IgD-negative memory B cell (primary cell): Measurements from ENCODE around the gene VWA2. TPM values are rescaled to one million over a fixed set of nuclear protein-coding genes. Genes with fewer than 3 reads are reported as not detected.

ENCODE experiments used
- H3K27ac Mint-ChIP-seq, 3 donors: one replicate each; pipeline ENCODE4 v1.8.0; 2020 to 2022; ENCODE audit warnings: mild to moderate bottlenecking in 3 of 3, mixed read lengths in 3 of 3, moderate library complexity in 1 of 3
- H3K27me3 Mint-ChIP-seq: one replicate; pipeline ENCODE4 v1.8.0; 2021; ENCODE audit warnings: mixed read lengths
- H3K36me3 Mint-ChIP-seq: one replicate; pipeline ENCODE4 v1.8.0; 2020; ENCODE audit warnings: mild to moderate bottlenecking, mixed read lengths
- H3K4me1 Mint-ChIP-seq, 3 donors: one replicate each; pipeline ENCODE4 v1.8.0; 2020 to 2022; ENCODE audit warnings: mixed read lengths in 3 of 3, mild to moderate bottlenecking in 1 of 3
- H3K4me3 Mint-ChIP-seq, 4 donors: one replicate each; pipeline ENCODE4 v1.8.0; 2020 to 2022; ENCODE audit warnings: mild to moderate bottlenecking in 4 of 4, mixed read lengths in 4 of 4, moderate library complexity in 3 of 4
- H3K9me3 Mint-ChIP-seq, 3 donors: one replicate each; pipeline ENCODE4 v1.8.0; 2020 to 2021; ENCODE audit warnings: mixed read lengths in 3 of 3, mild to moderate bottlenecking in 1 of 3
- polyA plus RNA-seq: library from polyadenylated mRNA; unstranded; fragments of 300-500 nt; fragmentation: Illumina TruSeq; gene quantifications from one replicate; pipeline ENCODE4 v1.2.3, GENCODE V29; 2021

The VWA2 gene
- polyA plus RNA-seq, 1 donor from 2014 or later, result not detected

DNA sequence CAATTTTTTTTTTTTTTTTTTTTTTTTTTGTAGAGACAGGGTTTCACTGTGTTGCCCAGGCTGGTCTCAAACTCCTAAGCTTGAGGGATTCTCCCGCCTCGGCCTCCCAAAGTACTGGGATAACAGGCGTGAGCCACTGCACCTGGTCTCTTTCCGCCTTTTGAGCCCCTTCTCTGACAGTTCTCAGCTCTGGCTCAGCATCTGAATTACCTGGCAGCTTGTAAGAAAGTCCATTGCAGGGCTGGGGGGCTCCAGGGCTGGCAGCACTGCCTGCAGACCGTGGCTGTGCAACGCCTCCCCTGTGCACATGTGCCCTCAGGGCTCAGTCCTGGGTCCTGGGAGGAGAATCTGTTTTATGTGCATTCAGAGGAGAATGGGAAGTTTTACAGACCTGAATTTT, 37.6 kb downstream of the VWA2 start:
- peaks cover 11% of the 10 kb centered on the region for H3K27me3 Mint-ChIP-seq
- no peaks in the 10 kb centered on the region for H3K9me3 Mint-ChIP-seq
- H3K36me3 Mint-ChIP-seq, result peaks cover 2% of the 10 kb centered on the region
- no peak overlapping the region for H3K4me3 Mint-ChIP-seq
- no peak overlapping the region for H3K27ac Mint-ChIP-seq
- peaks cover 0 to 2% (median 0%) of the 10 kb centered on the region in 3 donors for H3K4me1 Mint-ChIP-seq

- Mint-ChIP-seq H3K36me3 (peaks cover 2% of the 10 kb centered on the region), H3K27me3 (peaks cover 11% of the 10 kb centered on the region), H3K9me3 (no peaks in the 10 kb centered on the region), H3K27ac (peak overlapping the region in 1 of 3 donors; percentile 59), H3K4me3 (no peak overlapping the region), H3K4me1 (peaks cover 0 to 4% (median 0%) of the 10 kb centered on the region in 3 donors)
These were observed 39.3 kb downstream of the VWA2 start for GRCh38 chr10:114278140-114278883.

GRCh38 chr10:114278884-114279191, 39.8 kb downstream of the VWA2 start:
- H3K4me3 Mint-ChIP-seq, result no peak overlapping the region

DNA sequence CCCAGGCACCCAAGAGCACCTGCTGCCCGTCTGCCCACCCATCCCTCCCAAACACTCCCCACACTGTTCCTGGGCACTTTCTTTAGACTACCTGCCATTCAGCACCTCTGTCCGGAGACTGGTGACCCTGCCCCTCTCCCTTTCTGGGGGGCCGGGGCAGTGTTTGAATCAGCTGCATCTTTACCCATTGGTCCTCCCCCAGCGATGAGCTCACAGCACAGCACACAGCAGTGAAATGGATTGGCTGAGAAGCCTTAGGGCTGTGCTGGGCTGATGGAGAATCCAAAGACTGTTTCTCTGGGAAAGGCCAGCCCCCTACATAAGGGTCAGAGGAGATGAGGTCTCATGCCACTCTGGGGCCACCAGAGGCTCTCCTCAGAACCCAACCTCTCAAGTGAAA, 40.2 kb downstream of the VWA2 start:
- Mint-ChIP-seq H3K27me3 (peaks cover 11% of the 10 kb centered on the region), H3K27ac (no peak overlapping the region), H3K4me3 (no peak overlapping the region), H3K4me1 (peaks cover 0 to 4% (median 0%) of the 10 kb centered on the region in 3 donors), H3K36me3 (peaks cover 2% of the 10 kb centered on the region), H3K9me3 (no peaks in the 10 kb centered on the region)

More at GRCh38 chr10:114278884-114279191, 39.8 kb downstream of the VWA2 start:
- H3K9me3 Mint-ChIP-seq, result no peaks in the 10 kb centered on the region
- H3K27ac Mint-ChIP-seq, result no peak overlapping the region
- peaks cover 11% of the 10 kb centered on the region for H3K27me3 Mint-ChIP-seq
- peaks cover 2% of the 10 kb centered on the region for H3K36me3 Mint-ChIP-seq
- H3K4me1 Mint-ChIP-seq, result peaks cover 0 to 4% (median 0%) of the 10 kb centered on the region in 3 donors

DNA sequence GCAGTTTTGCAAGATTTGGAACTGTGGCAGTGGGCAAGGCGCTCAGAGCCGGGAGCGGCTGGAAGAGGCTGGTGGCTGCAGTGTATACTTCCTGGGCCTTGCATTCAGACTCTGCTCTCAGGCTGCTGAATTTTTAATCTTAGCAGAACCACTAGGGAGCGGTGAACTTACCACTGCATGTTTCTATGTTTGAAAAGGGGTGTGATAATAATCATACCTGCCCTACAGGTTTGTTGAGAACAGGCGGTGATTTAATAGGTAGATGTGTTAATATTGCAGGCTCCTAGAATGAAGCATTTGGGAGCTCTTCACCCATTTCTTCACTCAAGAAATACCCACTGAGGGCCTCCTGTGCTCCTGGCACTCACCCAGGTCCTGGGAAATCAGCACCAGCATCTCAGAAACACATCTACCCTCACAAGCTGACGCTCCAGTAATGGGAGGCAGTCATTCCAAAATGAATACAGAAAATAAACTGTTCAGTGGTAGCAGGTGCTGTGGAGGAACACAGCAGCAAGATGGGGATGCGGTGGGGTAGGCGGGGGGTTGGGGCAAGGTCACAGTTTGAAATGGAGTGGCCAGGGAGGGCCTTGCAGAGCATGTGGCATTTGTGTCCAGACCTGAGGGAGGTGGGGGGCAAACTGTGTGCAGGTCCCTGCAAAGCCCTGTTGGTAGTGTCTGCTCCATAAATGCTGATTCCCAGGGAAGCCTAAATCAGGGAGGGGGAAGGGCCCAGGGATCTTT, 41.0 kb downstream of the VWA2 start:
- Mint-ChIP-seq H3K9me3 (no peaks in the 10 kb centered on the region), H3K27ac (no peak overlapping the region), H3K36me3 (peaks cover 2% of the 10 kb centered on the region), H3K27me3 (peaks cover 8% of the 10 kb centered on the region), H3K4me3 (no peak overlapping the region), H3K4me1 (peaks cover 0 to 4% (median 0%) of the 10 kb centered on the region in 3 donors)

- H3K27me3 Mint-ChIP-seq, result peaks cover 8% of the 10 kb centered on the region
- no peak overlapping the region for H3K4me3 Mint-ChIP-seq
- peaks cover 0 to 4% (median 0%) of the 10 kb centered on the region in 3 donors for H3K4me1 Mint-ChIP-seq
- peaks cover 2% of the 10 kb centered on the region for H3K36me3 Mint-ChIP-seq
- H3K27ac Mint-ChIP-seq, result no peak overlapping the region
- H3K9me3 Mint-ChIP-seq, result no peaks in the 10 kb centered on the region
These were observed 42.0 kb downstream of the VWA2 start for GRCh38 chr10:114281006-114281405.

GRCh38 chr10:114281461-114281860, 42.4 kb downstream of the VWA2 start:
- Mint-ChIP-seq H3K9me3 (no peaks in the 10 kb centered on the region), H3K36me3 (peaks cover 2% of the 10 kb centered on the region), H3K4me1 (peaks cover 0 to 4% (median 0%) of the 10 kb centered on the region in 3 donors), H3K27me3 (peaks cover 8% of the 10 kb centered on the region), H3K27ac (no peak overlapping the region), H3K4me3 (no peak overlapping the region)

DNA sequence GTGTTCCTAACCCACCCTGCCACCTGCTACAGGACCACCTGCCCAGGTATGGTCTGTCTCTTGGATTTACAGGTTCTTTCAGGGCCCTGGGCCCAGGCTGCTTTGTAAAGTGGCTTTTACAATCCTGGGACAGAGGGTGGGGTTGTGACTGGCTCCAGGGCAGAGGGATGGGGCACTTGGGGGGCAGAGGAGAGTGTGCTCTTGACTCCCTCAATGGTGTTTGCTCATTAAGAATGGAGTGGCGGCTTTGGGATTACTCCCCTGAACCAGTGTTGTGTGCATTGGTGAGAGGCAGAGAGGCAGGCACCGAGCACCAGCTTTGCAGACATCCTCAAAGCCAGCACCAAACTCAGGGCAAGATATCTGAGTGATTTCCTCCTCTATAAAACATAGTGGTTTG, 43.5 kb downstream of the VWA2 start:
- Mint-ChIP-seq H3K36me3 (peaks cover 2% of the 10 kb centered on the region), H3K9me3 (no peaks in the 10 kb centered on the region), H3K4me3 (no peak overlapping the region), H3K27ac (peak overlapping the region in 1 of 3 donors; percentile 69), H3K4me1 (peaks cover 0 to 3% (median 0%) of the 10 kb centered on the region in 3 donors), H3K27me3 (peaks cover 6% of the 10 kb centered on the region)

DNA sequence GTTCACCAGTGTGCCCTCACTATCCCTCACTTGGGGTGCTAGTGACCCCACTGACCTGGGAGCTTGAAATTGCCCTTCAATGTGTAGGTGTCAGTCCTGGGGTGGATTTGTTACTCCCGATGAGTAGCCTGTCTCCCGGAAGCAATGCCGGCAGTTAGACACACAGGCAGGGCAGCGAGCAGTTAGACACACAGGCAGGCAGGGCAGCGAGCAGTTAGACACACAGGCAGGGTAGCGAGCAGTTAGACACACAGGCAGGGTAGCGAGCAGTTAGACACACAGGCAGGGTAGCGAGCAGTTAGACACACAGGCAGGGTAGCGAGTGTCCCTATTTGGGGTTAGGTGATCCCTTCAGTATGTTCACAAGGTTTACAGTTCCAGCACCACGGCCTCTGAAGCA, 44.0 kb downstream of the VWA2 start:
- Mint-ChIP-seq H3K4me1 (peaks cover 0 to 2% (median 0%) of the 10 kb centered on the region in 3 donors), H3K36me3 (peaks cover 2% of the 10 kb centered on the region), H3K9me3 (no peaks in the 10 kb centered on the region), H3K27me3 (peaks cover 5% of the 10 kb centered on the region), H3K27ac (no peak overlapping the region), H3K4me3 (no peak overlapping the region)

GRCh38 chr10:114283535-114284234, 44.6 kb downstream of the VWA2 start:
- Mint-ChIP-seq H3K9me3 (no peaks in the 10 kb centered on the region), H3K27ac (no peak overlapping the region), H3K4me1 (peaks cover 0 to 2% (median 0%) of the 10 kb centered on the region in 3 donors), H3K4me3 (no peak overlapping the region), H3K36me3 (no peaks in the 10 kb centered on the region), H3K27me3 (peaks cover 4% of the 10 kb centered on the region)

DNA sequence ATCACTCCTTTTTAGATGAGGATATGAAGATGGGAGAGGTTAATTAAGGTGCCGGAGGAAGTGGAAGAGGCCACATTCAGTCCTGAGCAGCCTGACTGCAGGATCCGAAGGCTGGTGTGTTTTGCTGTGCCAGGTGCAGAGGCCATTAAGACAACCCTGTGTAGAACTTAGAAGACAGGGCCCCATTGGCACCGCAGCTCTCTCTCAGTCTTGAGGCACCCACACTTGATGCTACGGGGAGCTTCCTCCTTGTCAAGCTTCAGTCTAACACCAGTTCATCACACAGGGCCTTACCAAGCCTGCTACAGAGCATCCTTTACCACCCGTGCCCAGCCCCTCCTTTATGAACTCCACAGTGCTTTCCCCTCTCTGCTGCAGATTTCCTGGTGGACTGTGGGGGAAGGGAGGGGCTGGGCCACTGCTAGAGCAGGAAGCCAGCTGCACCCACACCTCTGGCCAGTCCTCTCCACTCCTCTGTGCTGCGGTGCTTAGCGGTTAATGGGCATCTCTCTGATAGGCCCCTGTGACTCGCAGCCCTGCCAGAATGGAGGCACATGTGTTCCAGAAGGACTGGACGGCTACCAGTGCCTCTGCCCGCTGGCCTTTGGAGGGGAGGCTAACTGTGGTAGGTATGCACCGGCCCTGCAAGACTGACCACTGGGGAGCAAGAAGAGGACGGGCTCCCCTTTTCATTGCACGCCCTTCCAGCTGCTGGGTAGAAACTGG, 45.5 kb downstream of the VWA2 start:
- Mint-ChIP-seq H3K27ac (no peak overlapping the region), H3K36me3 (no peaks in the 10 kb centered on the region), H3K27me3 (peaks cover 3% of the 10 kb centered on the region), H3K4me1 (peaks cover 0 to 2% (median 0%) of the 10 kb centered on the region in 3 donors), H3K4me3 (no peak overlapping the region), H3K9me3 (no peaks in the 10 kb centered on the region)

- Mint-ChIP-seq H3K36me3 (no peaks in the 10 kb centered on the region), H3K27ac (no peak overlapping the region), H3K4me1 (peaks cover 0 to 2% (median 0%) of the 10 kb centered on the region in 3 donors)
These were observed 46.9 kb downstream of the VWA2 start for GRCh38 chr10:114285961-114286441.

DNA sequence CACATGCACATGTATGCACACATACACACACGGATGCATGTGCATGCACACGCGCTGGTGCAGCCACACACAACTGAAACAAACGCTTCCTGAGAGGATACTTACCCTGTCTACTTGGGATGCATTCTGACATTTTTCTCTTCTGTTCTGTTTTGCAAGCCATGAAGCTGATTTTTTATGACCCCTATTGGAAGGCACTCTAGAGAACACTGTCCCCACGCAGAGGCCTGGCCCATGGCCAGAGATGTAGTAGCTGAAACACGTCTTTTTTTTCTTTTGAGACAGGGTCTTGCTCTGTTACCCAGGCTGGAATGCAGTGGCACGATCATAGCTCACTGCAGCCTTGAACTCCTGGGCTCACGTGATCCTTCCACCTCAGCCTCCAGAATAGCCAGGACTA, 47.9 kb downstream of the VWA2 start:
- H3K4me3 Mint-ChIP-seq, result no peak overlapping the region
- H3K27me3 Mint-ChIP-seq, result peaks cover 3% of the 10 kb centered on the region
- H3K27ac Mint-ChIP-seq, result no peak overlapping the region
- H3K9me3 Mint-ChIP-seq, result no peaks in the 10 kb centered on the region
- H3K4me1 Mint-ChIP-seq, result peaks cover 0 to 2% (median 0%) of the 10 kb centered on the region in 3 donors
- H3K36me3 Mint-ChIP-seq, result no peaks in the 10 kb centered on the region

More at GRCh38 chr10:114285961-114286441, 46.9 kb downstream of the VWA2 start:
- Mint-ChIP-seq H3K9me3 (no peaks in the 10 kb centered on the region), H3K4me3 (no peak overlapping the region), H3K27me3 (peaks cover 3% of the 10 kb centered on the region)

DNA sequence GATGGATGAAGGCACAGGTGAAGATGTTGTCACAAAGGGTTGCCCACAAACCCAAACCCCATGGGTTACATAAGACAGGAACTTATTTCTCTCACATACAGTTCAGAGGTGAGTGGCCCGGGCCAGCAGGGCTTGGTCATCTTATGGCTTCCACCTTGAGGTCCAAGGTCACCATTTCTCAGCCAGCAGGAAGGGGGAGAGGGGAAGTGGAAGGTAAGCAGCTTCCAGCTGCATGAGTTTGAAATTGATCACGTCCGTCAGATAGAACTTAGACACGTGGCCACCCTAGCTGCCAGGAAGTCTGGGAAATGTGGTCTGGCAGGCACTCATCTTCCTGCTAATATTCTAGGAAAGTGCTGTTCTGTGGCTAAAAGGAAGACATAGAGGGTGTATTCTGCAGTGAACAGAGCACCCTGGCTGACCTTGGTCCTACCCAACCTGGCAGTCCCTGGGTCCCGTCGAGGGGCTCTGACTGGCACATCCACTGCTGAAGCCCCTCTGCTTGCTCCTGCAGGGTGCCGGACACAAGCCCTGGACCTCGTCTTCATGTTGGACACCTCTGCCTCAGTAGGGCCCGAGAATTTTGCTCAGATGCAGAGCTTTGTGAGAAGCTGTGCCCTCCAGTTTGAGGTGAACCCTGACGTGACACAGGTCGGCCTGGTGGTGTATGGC, 49.5 kb downstream of the VWA2 start:
- no peaks in the 10 kb centered on the region for H3K9me3 Mint-ChIP-seq
- no peaks in the 10 kb centered on the region for H3K36me3 Mint-ChIP-seq
- H3K4me1 Mint-ChIP-seq, result no peaks in the 10 kb centered on the region
- H3K4me3 Mint-ChIP-seq, result no peak overlapping the region
- no peak overlapping the region for H3K27ac Mint-ChIP-seq
- peaks cover 3% of the 10 kb centered on the region for H3K27me3 Mint-ChIP-seq
